NCI-H1930 (cell line): ENCODE measurements around the gene WDR19.
"Not testable (repeated sequence)": the region's sequence is repeated elsewhere in the genome, so short reads cannot be mapped to it uniquely, and the experiment has no call there.

Experiments used
- DNase-seq, 2 experiments: peaks; one replicate each; lab custom pipeline; 2025; lab: John Stamatoyannopoulos, UW

Gene WDR19

DNA sequence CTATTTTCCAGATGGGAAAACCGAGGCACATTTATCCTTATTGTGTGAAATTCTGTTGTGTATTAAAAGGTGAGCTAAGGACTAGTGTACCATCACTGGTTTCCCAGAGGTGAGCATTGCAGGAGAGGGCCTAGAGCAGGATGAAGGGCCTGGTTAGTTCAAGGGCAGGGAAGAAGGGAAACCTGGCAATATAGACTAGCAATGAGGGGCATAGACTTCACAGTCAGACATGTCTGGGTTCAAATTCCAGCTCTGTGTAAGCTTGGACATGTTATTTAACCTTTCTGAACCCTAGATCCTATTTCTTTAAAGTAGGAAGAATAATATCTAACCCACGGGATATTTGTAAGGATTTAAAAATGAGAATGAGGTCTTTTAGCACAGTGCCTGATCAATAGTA, 50.8 kb downstream of the WDR19 start:
- DNase-seq: no peak

DNA sequence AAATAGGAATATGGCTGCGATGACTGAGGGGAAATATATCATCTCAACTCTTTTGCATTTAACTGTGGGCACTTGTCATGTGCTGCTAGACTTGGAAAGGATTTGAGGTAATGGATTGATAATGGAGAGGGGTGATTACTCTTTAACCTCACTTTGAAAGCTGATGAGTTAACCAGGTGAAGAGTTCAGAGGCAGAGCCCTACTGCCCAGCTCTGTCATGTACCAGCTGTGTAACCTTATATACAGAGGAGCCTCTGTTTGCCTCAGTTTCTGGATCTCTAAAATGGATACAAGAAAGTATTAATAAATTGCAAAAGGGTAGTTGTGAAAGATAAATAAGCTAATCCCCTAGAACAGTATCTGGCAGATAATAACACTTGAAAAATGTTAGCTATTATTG, 51.5 kb downstream of the WDR19 start:
- no peak for DNase-seq

DNA sequence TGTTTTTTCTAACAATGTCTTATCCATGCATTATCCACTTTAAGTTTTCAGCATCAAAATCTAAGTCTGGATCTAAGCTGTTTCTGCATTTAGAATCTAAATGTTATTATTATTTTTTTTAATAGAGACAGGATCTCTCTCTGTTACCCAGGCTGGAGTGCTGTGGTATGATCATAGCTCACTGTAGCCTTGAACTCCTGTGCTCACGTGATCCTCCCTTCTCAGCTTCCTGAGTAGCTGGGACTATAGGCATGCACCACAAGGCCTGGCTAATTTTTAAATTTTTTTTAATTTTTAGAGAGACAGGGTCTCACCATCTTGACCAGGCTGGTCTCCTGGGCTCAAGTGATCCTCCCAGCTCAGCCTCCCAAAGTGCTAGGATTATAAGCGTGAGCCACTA, 52.7 kb downstream of the WDR19 start:
- DNase-seq: no peak

DNA sequence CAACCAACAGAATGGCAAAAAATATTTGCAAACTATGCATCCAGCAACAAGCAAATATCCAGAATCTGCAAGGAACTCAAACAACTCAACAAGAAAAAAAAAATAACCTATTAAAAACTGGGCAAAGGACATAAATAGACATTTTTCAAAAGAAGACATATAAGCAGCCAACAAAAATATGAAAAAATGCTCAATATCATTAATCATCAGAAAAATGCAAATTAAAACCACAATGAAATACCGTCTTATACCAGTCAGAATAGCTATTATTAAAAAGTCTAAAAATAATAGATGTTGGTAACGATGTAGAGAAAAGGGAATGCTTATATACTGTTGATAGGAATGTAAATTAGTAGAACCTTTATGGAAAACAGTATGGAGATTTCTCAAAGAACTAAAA, 53.4 kb downstream of the WDR19 start:
- no peak for DNase-seq

DNA sequence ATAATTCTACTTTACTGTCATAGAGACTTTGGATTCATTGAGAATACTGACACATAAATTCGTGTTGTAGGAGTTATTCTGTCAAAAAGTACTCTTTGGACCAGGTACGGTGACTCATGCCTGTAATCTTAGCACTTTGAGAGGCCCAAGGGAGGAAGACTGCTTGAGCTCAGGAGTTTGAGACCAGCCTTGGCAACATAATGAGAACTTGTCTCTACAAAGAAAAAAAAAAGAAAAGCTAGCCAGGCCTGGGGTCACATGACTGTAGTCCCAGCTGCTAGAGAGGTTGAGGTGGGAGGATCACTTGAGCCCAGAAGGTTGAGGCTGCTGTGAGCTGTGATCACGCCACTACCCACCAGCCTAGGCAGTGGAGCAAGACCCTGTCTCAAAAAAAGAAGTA, 54.9 kb downstream of the WDR19 start:
- DNase-seq: no peak

DNA sequence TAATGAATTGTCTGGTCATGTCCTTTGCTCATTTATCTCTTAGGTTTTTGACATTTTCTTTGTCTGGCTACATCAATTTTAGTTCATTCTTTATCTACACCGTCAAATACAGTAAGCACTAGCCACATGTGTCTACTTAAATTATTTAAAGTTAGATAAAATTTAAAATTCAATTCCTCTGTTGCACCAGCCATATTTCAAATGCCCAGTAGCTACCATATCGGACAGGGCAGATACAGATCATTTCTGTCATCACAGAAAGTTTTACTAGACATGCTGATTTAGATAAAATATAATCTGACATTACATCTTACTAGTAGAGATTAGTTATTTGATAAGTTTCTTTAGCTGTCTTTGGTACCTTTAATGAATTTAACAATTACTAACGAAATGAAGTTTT, 61.1 kb downstream of the WDR19 start:
- DNase-seq: no peak

DNA sequence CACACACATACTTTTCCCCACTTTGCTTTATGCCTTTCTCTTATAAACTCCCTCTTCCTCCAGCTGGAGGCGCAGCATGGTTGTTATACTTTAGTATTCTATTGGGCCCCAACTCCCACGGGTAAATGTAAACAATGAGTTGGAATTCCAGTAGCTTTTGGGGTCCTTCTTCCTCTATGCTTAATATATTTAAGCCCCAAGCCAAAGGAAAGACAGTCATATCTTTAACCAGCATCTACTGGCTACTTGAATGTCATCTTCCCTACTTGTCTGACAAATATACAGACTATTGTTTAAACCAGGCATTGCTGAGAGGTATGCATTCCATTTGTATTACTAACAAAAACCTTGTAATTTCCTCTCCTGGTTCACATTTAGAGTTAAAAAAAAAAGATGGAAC, 72.9 kb downstream of the WDR19 start:
- DNase-seq: no peak

DNA sequence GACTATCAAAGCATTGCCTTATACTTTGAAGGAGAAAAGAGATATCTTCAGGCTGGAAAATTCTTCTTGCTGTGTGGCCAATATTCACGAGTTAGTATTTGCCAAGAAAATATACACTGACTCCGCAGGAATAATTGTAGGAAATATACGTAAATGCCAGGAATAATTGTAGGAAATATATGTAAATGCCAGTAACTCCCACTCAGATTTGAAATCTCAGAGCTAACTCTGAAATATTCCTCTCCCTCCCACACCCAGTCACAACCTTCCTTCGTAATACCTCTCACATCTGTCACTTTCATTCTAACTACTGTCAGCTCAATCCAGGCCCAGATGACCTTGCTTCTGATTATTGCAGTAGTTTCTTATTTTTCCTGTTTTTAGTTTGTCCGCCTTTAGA, 73.5 kb downstream of the WDR19 start:
- DNase-seq: no peak

DNA sequence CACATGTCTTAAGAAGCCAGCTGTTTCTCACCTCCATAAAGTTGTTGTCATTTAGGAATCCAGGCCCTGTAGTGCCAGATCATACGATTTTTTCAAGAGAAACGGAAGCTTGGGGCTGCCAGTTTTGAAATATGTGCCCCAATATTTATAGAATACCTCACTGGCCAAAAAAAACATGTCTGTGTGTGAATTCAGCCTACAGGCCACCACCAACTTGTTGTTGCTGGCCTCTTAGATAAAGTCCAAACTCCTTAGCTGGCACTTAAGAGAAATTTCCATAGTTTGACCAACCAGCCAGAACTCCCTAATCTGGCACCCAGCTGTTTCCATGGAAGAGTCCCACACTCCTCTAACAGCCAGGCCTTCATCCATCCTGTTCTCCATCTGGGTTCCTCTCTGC, 74.1 kb downstream of the WDR19 start:
- no peak for DNase-seq

DNA sequence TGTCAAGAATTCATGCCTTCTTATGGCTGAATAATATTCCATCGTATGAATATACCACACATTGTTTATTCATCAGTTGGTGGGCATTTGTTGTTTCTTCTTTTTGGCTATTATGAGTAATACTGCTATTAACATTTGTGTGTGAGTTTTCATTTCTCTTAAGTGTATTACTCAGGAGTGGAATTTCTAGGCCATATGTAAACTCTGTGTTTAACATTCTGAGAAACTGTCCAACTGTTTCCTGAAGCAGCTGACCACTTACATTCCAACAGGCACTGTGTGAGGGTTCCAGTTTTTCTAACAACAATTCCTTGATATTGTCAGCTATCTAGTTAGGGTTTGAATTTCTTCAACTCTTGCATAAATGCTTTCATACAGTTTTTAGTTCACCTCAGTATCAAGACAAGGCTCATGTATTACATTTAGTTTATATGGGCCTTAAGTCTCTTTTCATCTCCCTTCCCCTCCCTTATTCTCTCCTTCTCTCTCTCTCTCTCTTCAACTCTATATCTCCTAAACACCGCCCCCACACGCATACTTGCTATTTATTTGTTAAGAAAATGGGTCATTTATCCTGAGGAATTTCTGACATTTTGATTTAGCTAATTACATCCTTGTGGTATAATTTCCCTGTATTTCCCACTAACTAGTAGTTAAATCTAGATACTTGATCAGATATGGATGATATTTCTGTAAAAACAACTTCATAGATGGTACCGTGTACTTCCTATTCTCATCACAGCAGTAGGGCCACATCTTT, 77.4 kb downstream of the WDR19 start:
- DNase-seq: no peak

DNA sequence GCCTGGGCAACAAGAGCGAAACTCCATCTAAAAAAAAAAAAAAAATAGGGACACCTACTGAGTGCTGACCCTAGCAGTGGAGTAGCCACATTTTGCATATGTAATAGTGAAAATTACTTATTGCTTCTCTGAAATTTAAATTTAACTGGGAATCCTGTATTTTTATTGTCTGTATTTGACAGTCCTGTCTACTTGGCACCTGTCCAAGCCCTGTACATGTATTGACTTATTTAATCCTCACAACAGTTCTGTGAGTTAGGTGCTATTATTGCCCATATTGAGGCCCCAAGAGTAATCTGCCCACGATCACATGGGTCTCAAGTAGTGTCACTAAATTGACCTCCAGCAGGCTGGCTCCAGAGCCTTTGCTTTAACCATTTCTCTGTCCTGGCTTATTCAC, 81.6 kb downstream of the WDR19 start:
- DNase-seq: no peak

DNA sequence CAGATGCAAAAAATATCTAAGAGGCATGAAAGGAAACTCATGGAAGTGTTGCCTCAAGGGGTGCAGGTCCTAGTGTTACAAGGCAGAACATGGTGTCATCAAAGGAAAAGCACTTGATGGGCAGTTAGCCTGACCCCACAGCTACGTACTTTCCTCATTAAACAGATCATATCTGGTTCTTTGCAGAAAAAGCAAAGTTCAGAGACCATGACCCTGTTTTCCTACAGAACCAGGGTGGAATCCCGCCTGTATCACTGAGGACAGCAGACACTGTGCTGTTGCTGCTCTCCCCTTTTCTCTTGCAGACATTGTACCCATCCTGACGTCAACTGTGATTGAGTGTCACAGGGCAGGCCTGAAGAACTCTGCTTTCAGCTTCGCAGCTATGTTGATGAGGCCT, 92.2 kb downstream of the WDR19 start:
- DNase-seq: no peak

DNA sequence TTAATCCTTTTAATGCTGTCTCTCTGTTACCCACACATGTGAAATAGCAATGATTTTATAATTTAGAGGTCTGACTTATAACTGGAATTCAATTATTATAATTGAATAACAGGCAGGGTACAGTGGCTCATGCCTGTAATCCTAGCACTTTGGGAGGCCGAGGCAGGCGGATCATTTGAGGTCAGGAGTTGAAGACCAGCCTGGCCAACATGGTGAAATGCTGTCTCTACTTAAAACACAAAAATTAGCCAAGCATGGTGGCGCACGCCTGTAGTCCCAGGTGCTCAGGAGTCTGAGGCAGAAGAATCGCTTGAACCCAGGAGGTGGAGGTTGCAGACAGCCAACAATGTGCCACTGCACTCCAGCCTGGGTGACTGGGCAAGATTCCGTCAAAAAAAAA, 95.3 kb downstream of the WDR19 start:
- DNase-seq: not testable (repeated sequence)

DNA sequence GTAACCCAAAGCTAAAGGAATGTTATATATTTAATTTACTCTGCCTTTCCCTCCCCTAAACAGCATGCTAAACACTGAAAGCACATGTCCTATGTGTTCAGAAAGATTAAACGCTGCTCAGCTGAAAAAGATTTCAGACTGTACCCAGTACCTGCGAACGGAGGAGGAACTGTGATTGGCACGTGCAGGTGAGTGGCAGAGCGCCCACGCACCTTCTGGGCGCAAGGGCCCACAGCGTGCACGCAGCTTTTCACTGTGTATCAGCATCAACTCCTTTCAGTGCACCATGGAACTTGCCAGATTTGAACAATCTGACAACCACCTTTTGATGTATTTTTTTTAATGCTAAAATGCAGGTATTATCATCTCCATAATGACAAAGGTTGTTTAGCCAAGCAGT, 96.1 kb downstream of the WDR19 start:
- DNase-seq: no peak

DNA sequence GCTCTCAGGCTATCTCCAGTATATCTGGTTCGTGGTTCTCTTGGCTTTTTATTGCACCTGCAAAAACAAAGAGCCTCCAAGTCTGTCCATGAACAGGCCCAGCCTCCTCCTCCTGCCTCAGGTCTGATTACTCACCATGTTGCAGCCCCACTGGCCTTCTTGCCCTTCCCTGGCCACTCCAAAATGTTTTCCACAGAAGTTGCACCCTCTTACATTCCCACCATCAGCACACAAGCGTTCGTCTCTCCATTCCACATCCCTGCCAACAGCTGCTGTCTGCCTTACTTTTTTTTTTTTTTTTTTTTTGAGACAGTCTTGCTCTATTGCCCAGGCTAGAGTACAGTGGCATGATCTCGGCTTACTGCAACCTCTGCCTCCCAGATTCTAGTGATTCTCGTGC, 97.1 kb downstream of the WDR19 start:
- no peak for DNase-seq

DNA sequence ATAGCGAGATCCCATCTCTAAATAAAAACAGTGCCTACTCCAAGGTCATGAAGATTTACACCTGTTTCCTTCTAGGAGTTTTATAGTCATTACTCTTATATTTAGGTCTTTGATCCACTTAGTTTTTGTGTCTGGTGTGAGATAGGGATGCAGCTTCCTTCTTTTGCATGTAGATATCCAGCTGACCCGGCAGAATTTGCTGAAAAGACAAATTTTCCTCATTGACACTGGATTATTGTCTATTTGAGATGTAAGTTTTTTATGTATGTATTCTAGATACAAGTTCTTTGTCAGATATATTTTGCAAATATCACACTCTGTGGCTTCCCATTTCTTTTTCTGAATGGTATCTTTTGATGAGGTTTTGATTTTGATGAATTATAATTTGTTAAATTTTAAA, 98.4 kb downstream of the WDR19 start:
- DNase-seq: no peak

DNA sequence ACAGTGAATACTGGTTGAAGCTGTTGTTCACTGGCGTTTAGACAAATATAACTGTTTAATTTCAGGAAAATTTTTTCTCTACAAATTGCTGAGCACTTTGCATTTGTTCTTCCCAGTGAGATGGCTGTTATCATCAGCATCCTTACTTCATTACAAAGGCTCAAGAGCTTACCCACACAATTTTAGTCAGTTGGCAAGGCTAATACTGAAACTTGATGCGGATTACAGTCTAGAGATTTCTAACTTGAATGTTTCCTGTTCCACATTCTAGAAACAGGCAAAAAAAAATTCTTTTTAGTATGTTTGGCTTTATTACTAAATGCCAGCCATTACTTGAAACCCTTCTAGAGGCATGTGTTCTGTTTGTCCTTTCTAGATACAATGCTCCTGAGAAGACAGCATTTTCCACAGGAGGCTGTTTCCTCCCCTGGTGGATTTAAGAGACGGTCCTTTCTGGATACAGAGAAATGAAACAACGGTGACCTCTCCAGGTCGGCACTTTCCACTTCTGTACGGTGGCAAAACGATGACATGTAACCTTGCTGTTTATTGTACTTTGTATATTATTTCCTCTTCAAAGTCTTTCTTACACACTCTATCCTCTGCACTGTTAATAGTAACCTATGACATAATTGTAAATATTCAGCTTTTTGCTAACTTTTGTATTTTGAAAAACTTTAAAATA, 102.9 kb downstream of the WDR19 start:
- DNase-seq: no peak

DNA sequence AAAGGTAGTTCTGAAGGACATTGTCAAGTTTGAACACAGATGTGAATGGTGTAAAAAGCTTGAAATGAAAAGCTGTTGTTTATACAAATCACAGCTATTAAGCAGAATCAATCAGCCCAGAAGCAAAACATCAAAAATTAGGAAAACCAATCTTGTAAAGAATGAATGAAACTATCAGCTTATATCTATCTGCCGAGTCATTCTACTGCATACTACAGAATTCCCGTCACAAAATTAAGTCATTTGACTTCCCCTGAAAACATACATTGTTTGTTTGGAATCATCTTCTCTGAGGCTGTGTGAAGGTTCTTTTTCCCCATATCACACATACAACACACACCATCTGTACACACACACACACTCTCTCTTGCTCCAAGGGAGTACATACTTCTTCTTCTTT, 103.5 kb downstream of the WDR19 start:
- no peak for DNase-seq

DNA sequence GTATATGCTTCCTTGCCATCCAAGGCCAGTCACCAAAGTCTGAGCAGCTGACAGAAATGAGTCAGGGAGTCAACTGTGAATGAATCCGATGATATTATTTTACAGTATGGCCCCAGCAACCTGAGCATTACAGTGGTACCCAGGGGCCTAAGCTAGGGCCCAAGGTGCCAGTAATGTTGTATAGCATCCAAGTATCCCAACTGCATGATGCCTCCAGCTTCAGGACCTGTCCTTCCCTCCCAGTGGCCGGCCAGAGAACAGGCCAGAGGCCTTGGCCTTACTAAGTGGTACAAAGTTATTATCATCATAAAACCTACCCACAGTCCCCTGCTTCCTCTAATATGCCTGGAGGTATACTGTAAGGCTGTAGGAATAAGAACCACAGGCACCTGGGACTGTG, 103.9 kb downstream of the WDR19 start:
- DNase-seq: no peak

DNA sequence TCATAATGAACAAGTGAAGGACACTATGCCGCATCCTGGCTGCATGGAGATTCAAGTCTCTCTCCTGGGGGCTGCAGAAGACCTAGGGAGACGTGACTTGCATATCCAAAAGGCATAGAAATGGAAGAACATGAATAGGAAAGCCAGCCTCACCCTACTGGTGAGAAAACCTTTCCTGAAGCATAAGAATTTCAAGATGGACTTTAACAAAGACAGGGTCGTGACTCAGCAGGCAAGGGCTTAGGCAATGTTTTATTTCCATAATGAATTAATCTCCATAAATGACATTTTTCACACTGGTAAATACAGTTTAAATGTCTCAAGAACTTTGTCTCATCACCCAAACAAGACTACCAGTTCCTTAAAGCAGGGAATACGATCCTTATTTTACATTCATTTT, 104.9 kb downstream of the WDR19 start:
- DNase-seq: no peak

DNA sequence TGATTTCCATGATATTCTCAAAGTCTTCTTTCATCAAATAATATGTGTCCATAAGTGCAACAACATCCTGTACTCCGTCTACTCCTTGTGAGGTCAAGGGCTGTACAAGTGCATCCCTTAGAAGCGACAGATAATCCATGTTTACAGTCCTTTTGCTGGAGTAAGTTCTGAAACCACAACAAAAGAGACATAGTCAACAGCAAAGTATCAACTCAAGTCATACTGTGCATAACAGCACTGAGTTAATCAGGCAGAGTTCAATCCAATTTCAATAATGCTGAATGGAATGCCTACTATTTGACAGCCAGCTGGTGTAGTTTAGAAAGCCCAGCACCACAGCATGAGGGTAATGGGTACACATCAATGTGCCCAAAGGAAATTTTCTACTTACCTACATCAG, 109.4 kb downstream of the WDR19 start:
- no peak for DNase-seq

DNA sequence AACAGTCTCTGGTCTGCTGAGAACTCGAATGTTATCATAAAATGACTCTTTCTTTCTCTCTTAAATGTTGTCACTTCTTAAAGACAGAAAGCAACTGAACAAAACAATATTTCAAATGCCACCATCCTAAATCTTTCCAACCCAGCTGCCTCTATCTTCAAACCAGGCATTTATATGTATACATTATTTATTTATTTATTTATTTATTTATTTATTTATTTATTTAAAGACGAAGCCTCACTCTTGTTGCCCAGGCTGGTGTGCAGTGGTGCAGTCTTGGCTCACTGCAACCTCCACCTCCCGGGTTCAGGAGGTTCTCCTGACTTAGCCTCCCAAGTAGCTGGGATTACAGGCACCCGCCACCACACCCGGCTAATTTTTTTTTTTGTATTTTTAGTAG, 110.1 kb downstream of the WDR19 start:
- DNase-seq: not testable (repeated sequence)

DNA sequence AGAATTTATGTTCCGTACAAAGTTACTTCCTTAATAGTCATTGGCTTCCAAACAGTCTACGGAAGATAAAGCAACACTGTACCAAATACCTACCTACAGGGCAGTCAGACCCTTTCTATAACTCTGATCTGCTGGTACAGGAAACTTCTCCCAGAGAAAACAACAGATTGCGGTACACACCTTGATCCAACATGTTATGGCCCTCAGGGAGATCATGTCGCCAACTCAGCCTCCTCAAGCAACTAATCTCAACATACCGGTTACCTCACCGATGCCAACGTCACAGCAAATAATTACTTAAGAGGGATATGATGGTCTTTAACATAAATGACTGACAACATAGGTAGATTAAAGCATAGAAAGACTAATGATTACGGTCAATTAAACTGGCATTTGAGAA, 113.5 kb downstream of the WDR19 start:
- no peak for DNase-seq

DNA sequence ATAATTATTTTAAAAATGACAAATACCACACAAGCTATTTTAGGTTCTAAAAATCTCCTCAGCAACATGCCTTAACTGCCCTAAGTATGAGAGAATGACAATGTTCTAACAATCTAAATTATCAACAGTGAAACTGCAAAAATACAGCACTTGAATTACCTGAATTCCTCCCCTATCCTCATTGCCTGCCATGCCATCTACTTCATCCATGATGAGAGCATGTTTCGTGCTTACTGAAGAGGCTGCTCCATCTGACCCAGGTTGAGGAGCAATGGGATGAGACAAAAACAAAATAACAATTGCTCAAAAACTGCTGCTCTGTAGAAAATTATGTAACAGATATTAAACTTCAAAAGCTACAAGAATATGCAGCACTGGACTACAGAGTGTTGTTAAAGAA, 120.6 kb downstream of the WDR19 start:
- no peak for DNase-seq
